ENCODE results near the gene JAK1. TPM values are rescaled to one million over a fixed set of nuclear protein-coding genes. Genes with fewer than 3 reads are reported as not detected.
"Not testable (repeated sequence)": the region's sequence is repeated elsewhere in the genome, so short reads cannot be mapped to it uniquely, and the experiment has no call there.

The JAK1 gene
- total RNA-seq, 3 donors from 2014 or later (not counting 1 experiment from before 2014, with no cell fraction given) = 507 to 626 (median 526) TPM

GRCh38 chr1:64823691-64824476 lies 142.5 kb downstream of the JAK1 start:
- 84% methylated on average over 4 of the region's 11 CpGs for WGBS (ENCODE audit: insufficient coverage)
- intact Hi-C loops (cut with micrococcal nuclease) = loop anchor here (1.0 to 10.0 kb wide), 3 partner anchors 79 to 555 kb away; partner anchors contain the start of gene RAVER2
- peak overlapping the region; percentile 38 for H3K4me3 Mint-ChIP-seq
- peaks cover 36 to 38% of the 10 kb centered on the region in 2 donors for H3K4me1 Mint-ChIP-seq
- TF ChIP-seq CTCF (IDR thresholded peaks at IDR 0.05) = peak; percentile 88
- H3K9me3 ChIP-seq (ENCODE audit: control insufficient read depth, insufficient read depth, low read length) = no peaks in the 10 kb centered on the region
- H3K27ac ChIP-seq (ENCODE audit: low read length) = no peak overlapping the region
- H3K36me3 ChIP-seq (ENCODE audit: control insufficient read depth, insufficient read depth, low read length) = no peaks in the 10 kb centered on the region
- peak overlapping the region; percentile 45 to 72 for H3K27ac Mint-ChIP-seq
- no peaks in the 10 kb centered on the region for H3K36me3 Mint-ChIP-seq
- peak; percentile 34 to 86 for DNase-seq
- H3K4me1 ChIP-seq (ENCODE audit: control insufficient read depth, insufficient read depth, low read length) = peaks cover 9% of the 10 kb centered on the region
- H3K27me3 ChIP-seq (ENCODE audit: control insufficient read depth, insufficient read depth, low read length) = no peaks in the 10 kb centered on the region
- H3K27me3 Mint-ChIP-seq (ENCODE audit: low read depth in 2 of 2) = no peaks in the 10 kb centered on the region
- H3K4me3 ChIP-seq (ENCODE audit: low read length) = no peak overlapping the region
- H3K9me3 Mint-ChIP-seq = no peaks in the 10 kb centered on the region
- peak; percentile 44 to 74 (median 68) for ATAC-seq

GRCh38 chr1:64822621-64823020 lies 143.7 kb downstream of the JAK1 start:
- H3K27ac Mint-ChIP-seq = no peak overlapping the region
- WGBS (ENCODE audit: insufficient coverage) = no CpG with 5 or more reads among the region's 1 CpG
- no peaks in the 10 kb centered on the region for H3K27me3 Mint-ChIP-seq (ENCODE audit: low read depth in 2 of 2)
- no peak for TF ChIP-seq CTCF (IDR thresholded peaks at IDR 0.05)
- no peaks in the 10 kb centered on the region for H3K9me3 Mint-ChIP-seq
- peaks cover 24 to 25% of the 10 kb centered on the region in 2 donors for H3K4me1 Mint-ChIP-seq
- Histone ChIP-seq H3K4me3 (ENCODE audit: low read length) (no peak overlapping the region), H3K36me3 (ENCODE audit: control insufficient read depth, insufficient read depth, low read length) (no peaks in the 10 kb centered on the region), H3K4me1 (ENCODE audit: control insufficient read depth, insufficient read depth, low read length) (peaks cover 5% of the 10 kb centered on the region), H3K9me3 (ENCODE audit: control insufficient read depth, insufficient read depth, low read length) (no peaks in the 10 kb centered on the region), H3K27ac (ENCODE audit: low read length) (no peak overlapping the region), H3K27me3 (ENCODE audit: control insufficient read depth, insufficient read depth, low read length) (no peaks in the 10 kb centered on the region)
- ATAC-seq (no peak), DNase-seq (no peak)
- intact Hi-C loops (cut with micrococcal nuclease) = loop anchor here (10.0 kb wide), 1 partner anchor 78 kb away; the partner anchor contains the start of gene RAVER2
- no peak overlapping the region for H3K4me3 Mint-ChIP-seq
- no peaks in the 10 kb centered on the region for H3K36me3 Mint-ChIP-seq

GRCh38 chr1:64820572-64820971 lies 145.8 kb downstream of the JAK1 start:
- intact Hi-C loops (cut with micrococcal nuclease) = loop anchor here (10.0 kb wide), 1 partner anchor 76 kb away; the partner anchor contains the start of gene RAVER2
- H3K36me3 Mint-ChIP-seq; H3K36me3 ChIP-seq (ENCODE audit: control insufficient read depth, insufficient read depth, low read length); H3K4me3 Mint-ChIP-seq; H3K27ac ChIP-seq (ENCODE audit: low read length); H3K4me3 ChIP-seq (ENCODE audit: low read length); H3K4me1 Mint-ChIP-seq; H3K9me3 ChIP-seq (ENCODE audit: control insufficient read depth, insufficient read depth, low read length); DNase-seq; H3K4me1 ChIP-seq (ENCODE audit: control insufficient read depth, insufficient read depth, low read length); ATAC-seq; H3K9me3 Mint-ChIP-seq; H3K27me3 Mint-ChIP-seq (ENCODE audit: low read depth in 2 of 2); H3K27ac Mint-ChIP-seq; H3K27me3 ChIP-seq (ENCODE audit: control insufficient read depth, insufficient read depth, low read length): not testable (repeated sequence)
- 79% methylated on average over 3 of the region's 3 CpGs for WGBS (ENCODE audit: insufficient coverage)

- H3K4me1 ChIP-seq (ENCODE audit: control insufficient read depth, insufficient read depth, low read length); H3K36me3 Mint-ChIP-seq; H3K27me3 ChIP-seq (ENCODE audit: control insufficient read depth, insufficient read depth, low read length); H3K27me3 Mint-ChIP-seq (ENCODE audit: low read depth in 2 of 2); intact Hi-C loops (cut with micrococcal nuclease); H3K27ac Mint-ChIP-seq; H3K9me3 ChIP-seq (ENCODE audit: control insufficient read depth, insufficient read depth, low read length); H3K27ac ChIP-seq (ENCODE audit: low read length); H3K4me1 Mint-ChIP-seq; H3K9me3 Mint-ChIP-seq; ATAC-seq; H3K36me3 ChIP-seq (ENCODE audit: control insufficient read depth, insufficient read depth, low read length); DNase-seq; H3K4me3 Mint-ChIP-seq; H3K4me3 ChIP-seq (ENCODE audit: low read length): not testable (repeated sequence)
- 89% methylated on average over 5 of the region's 5 CpGs for WGBS (ENCODE audit: insufficient coverage)
These were observed 149.0 kb downstream of the JAK1 start for GRCh38 chr1:64817364-64817763.
